ENCODE data around the gene EFEMP1.

DNA sequence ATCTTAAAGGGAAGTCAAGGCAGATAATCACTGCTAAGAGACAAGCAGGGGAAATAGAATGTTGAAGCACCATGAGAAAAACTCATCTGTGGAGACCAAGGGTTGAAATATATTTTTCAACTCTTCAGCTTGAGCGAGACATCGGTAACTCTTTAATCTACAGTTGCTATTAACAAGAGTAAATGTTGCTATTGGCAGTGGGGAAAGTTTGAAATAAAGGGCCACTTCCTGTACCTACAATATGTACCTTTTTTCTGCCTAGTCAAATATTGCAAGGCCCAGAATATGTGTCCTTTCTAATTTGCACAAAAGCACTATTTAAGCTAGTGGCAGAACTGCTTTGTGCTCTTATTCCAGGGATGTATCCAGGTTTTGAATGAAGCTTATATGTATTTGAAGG is 65.8 kb downstream of the EFEMP1 start:
- TF ChIP-seq MYBL2 (CRISPR knock-in tag; IDR thresholded peaks at IDR 0.05) = no peak
- TF ChIP-seq NFE2L1 (CRISPR knock-in tag; IDR thresholded peaks at IDR 0.05) = no peak
- TF ChIP-seq ZNF121 (CRISPR knock-in tag; IDR thresholded peaks at IDR 0.05) = no peak
- TF ChIP-seq ESRRA (CRISPR knock-in tag; IDR thresholded peaks at IDR 0.05; ENCODE audit: borderline replicate concordance) = no peak
- TF ChIP-seq, protein P1, sequence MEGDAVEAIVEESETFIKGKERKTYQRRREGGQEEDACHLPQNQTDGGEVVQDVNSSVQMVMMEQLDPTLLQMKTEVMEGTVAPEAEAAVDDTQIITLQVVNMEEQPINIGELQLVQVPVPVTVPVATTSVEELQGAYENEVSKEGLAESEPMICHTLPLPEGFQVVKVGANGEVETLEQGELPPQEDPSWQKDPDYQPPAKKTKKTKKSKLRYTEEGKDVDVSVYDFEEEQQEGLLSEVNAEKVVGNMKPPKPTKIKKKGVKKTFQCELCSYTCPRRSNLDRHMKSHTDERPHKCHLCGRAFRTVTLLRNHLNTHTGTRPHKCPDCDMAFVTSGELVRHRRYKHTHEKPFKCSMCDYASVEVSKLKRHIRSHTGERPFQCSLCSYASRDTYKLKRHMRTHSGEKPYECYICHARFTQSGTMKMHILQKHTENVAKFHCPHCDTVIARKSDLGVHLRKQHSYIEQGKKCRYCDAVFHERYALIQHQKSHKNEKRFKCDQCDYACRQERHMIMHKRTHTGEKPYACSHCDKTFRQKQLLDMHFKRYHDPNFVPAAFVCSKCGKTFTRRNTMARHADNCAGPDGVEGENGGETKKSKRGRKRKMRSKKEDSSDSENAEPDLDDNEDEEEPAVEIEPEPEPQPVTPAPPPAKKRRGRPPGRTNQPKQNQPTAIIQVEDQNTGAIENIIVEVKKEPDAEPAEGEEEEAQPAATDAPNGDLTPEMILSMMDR (IDR thresholded peaks at IDR 0.05) = no peak
- TF ChIP-seq, protein P2, sequence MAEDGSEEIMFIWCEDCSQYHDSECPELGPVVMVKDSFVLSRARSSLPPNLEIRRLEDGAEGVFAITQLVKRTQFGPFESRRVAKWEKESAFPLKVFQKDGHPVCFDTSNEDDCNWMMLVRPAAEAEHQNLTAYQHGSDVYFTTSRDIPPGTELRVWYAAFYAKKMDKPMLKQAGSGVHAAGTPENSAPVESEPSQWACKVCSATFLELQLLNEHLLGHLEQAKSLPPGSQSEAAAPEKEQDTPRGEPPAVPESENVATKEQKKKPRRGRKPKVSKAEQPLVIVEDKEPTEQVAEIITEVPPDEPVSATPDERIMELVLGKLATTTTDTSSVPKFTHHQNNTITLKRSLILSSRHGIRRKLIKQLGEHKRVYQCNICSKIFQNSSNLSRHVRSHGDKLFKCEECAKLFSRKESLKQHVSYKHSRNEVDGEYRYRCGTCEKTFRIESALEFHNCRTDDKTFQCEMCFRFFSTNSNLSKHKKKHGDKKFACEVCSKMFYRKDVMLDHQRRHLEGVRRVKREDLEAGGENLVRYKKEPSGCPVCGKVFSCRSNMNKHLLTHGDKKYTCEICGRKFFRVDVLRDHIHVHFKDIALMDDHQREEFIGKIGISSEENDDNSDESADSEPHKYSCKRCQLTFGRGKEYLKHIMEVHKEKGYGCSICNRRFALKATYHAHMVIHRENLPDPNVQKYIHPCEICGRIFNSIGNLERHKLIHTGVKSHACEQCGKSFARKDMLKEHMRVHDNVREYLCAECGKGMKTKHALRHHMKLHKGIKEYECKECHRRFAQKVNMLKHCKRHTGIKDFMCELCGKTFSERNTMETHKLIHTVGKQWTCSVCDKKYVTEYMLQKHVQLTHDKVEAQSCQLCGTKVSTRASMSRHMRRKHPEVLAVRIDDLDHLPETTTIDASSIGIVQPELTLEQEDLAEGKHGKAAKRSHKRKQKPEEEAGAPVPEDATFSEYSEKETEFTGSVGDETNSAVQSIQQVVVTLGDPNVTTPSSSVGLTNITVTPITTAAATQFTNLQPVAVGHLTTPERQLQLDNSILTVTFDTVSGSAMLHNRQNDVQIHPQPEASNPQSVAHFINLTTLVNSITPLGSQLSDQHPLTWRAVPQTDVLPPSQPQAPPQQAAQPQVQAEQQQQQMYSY (CRISPR knock-in tag; IDR thresholded peaks at IDR 0.05) = no peak
- no peak for TF ChIP-seq ZNF671 (CRISPR knock-in tag; IDR thresholded peaks at IDR 0.05)
- no peak for TF ChIP-seq USF1 (CRISPR knock-in tag; IDR thresholded peaks at IDR 0.05)

Measured in WTC11 (cell line).